Stimulated activated naive B cell treated with anti-CD40 and anti-IgM and Interleukin-4, amounts not matched to agents 10 μg/mL and 1 μg/mL and 100 μg/mL, for 72 hours (primary cell): ENCODE data around the gene PADI6.

Experiments
- ATAC-seq, 2 donors: fragments of 150-1000 bp; cut with Tn5 transposase; replicated peaks; 2 replicates each; pipeline ENCODE4 v1.10.0; 2021; ENCODE audit warnings: moderate library complexity in 1 of 2
- DNase-seq: peaks from one replicate; pipeline ENCODE4 v3.0.0; 2021
- H3K27ac Mint-ChIP-seq: one replicate; pipeline ENCODE4 v1.8.0; 2022; ENCODE audit warnings: mild to moderate bottlenecking, mixed read lengths
- H3K27me3 Mint-ChIP-seq, 2 donors: one replicate each; pipeline ENCODE4 v1.8.0; 2022; ENCODE audit warnings: mixed read lengths in 2 of 2
- H3K36me3 Mint-ChIP-seq, 2 donors: one replicate each; pipeline ENCODE4 v1.8.0; 2022; ENCODE audit warnings: mixed read lengths in 2 of 2, mild to moderate bottlenecking in 1 of 2
- H3K4me1 Mint-ChIP-seq, 2 donors: one replicate each; pipeline ENCODE4 v1.8.0; 2022; ENCODE audit warnings: mixed read lengths in 2 of 2, mild to moderate bottlenecking in 1 of 2
- H3K4me3 Mint-ChIP-seq, 2 donors: one replicate each; pipeline ENCODE4 v1.8.0; 2022; ENCODE audit warnings: mild to moderate bottlenecking in 2 of 2, mixed read lengths in 2 of 2, moderate library complexity in 1 of 2
- H3K9me3 Mint-ChIP-seq, 2 donors: one replicate each; pipeline ENCODE4 v1.8.0; 2022; ENCODE audit warnings: mixed read lengths in 2 of 2, mild to moderate bottlenecking in 1 of 2

The PADI6 gene

DNA sequence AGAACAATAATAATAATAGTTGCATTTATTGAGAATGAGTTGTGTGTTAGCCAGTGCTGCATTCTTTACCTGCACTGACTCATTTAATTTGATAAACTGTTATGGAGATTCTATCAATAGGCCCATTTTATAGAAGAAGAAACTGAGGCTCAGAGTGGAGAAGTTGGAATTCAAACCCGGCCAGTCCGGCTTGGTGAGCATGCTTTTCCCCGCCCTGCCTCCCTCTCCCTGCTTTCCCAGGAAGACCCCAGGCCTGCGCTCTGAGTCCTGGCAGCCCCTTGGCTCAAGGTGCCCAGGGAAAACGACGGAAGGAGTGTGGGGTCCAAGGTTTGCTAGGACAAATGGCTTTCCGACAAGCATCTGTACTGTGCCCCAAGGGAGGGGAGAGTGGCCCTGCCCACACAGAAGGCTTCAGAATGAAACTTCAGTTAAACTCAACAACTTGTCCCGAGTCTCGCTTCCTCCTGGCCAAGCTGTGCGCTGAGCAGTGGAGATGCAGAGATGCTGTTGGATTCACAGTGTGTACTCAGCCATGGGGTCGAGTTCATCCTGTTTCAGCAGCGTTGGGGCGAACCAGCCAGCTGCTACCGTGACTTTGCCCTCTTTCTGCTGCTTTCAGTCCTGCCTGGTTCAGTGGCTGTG lies 23.3 kb upstream of the PADI6 start:
- Mint-ChIP-seq H3K4me1 (peaks cover 8 to 27% of the 10 kb centered on the region in 2 donors), H3K9me3 (peaks cover 3 to 16% of the 10 kb centered on the region in 2 donors), H3K27me3 (peaks cover 31 to 39% of the 10 kb centered on the region in 2 donors), H3K36me3 (peaks cover 0 to 9% of the 10 kb centered on the region in 2 donors), H3K27ac (peak overlapping the region; percentile 62), H3K4me3 (no peak overlapping the region)
- peak; percentile 67 for DNase-seq
- peak; percentile 99 for ATAC-seq

DNA sequence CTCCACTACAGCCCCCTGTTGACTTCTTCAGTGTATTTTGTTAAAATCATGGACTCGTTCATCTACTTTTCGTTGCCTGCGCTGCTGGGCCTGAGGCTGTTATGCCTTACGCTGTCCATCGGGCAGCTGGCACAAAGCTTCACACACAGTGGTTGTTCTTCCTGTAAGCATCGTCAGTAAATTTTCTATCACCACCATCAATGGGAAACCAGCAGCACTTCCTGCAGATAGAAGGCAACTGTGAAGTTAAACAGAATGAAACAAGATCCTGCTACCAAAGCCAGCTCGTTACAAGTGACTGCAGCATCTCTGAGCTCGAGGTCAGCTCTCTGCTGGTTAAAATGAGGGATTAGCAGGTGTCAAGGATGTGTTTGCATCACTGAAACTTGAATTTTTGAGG lies 21.9 kb upstream of the PADI6 start:
- H3K9me3 Mint-ChIP-seq = peaks cover 1 to 7% of the 10 kb centered on the region in 2 donors

DNA sequence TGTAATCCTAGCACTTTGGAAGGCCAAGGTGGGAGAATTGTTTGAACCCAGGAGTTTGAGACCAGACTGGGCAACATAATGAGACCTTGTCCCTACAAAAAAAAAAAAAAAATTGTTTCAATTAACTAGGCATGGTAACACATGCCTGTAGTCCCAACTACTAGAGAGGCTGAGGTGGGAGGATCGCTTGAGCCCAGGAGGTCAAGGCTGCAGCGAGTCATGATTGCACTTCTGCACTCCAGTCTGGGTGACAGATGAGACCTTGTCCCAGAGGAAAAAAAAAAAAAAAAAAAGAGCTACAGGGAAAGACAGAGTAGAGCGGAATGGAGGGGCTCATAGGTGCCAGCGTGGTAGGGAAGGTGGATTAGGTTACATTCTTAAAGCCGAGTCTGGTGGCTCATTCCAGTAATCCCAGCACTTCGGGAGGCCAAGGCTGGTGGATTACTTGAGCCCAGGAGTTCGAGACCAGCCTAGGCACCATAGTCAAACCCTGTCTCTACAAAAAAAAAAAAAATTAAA lies 21.0 kb upstream of the PADI6 start:
- peaks cover 31 to 33% of the 10 kb centered on the region in 2 donors for H3K27me3 Mint-ChIP-seq

More for the DNA sequence above, 21.9 kb upstream of the PADI6 start:
- Mint-ChIP-seq H3K36me3 (peaks cover 0 to 5% of the 10 kb centered on the region in 2 donors), H3K4me3 (no peak overlapping the region), H3K27me3 (peaks cover 31 to 39% of the 10 kb centered on the region in 2 donors), H3K4me1 (peaks cover 10 to 27% of the 10 kb centered on the region in 2 donors), H3K27ac (no peak overlapping the region)
- DNase-seq (no peak), ATAC-seq (no peak)

DNA sequence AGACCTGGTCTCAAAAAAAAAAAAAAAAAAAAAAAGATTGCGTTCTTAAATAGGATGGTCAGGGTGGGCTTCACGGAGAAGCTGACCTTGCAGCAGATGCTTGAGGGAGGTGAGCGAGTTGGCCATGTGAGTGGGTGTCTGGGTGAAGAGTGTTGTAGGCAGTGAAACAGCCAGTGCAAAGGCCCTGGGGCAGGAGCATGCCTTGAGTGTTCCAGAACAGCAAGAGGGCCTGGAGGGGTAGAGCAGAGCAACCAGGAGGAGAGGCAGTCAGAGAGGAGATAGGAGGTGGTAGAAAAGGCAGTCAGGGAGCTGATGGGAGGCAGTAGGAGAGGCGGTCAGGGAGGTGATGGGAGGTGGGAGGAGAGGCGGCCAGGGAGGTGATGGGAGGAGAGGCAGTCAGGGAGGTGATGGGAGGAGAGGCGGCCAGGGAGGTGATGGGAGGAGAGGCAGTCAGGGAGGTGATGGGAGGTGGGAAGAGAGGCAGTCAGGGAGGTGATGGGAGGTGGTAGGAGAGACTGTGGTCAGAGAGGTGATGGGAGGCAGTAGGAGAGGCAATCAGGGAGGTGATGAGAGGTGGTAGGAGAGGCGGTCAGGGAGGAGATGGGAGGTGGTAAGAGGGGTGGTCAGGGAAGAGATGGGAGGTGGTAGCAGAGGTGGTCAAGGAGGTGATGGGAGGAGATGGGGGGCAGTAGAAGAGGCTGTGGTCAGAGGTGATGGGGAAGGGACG lies 20.2 kb upstream of the PADI6 start:
- H3K9me3 Mint-ChIP-seq = no peaks in the 10 kb centered on the region
- no peak for DNase-seq
- no peaks in the 10 kb centered on the region for H3K36me3 Mint-ChIP-seq
- ATAC-seq = no peak
- H3K27ac Mint-ChIP-seq = no peak overlapping the region
- H3K27me3 Mint-ChIP-seq = peaks cover 29 to 31% of the 10 kb centered on the region in 2 donors
- peaks cover 18 to 39% of the 10 kb centered on the region in 2 donors for H3K4me1 Mint-ChIP-seq
- no peak overlapping the region for H3K4me3 Mint-ChIP-seq

More for the DNA sequence above, 21.0 kb upstream of the PADI6 start:
- H3K27ac Mint-ChIP-seq = no peak overlapping the region
- H3K9me3 Mint-ChIP-seq = no peaks in the 10 kb centered on the region
- H3K4me1 Mint-ChIP-seq = peaks cover 14 to 32% of the 10 kb centered on the region in 2 donors
- ATAC-seq = no peak
- no peak for DNase-seq
- H3K36me3 Mint-ChIP-seq = no peaks in the 10 kb centered on the region
- H3K4me3 Mint-ChIP-seq = no peak overlapping the region

DNA sequence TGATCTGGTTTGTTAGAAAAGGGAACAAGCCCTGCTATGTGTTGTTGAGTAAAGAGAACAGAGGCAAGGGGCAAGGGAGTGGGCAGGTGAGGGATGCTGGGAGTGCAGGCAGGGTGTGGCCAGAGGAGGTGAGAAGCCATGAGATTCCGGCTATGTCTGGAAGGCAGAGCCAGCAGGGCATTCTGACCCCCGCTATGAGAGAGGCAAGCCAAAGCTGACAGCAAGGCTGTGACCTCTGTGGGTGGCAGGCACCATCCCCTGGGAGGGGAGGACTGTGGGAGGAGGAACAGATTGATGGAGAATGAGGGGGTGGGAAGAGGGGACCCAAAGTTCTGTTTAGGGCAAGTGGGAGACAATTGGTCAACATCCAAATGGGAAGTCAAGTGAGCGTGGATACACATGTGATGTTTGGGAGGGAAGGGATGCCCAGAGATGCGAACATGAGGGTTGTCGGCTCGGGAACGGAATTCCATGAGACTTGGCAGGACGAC lies 19.5 kb upstream of the PADI6 start:
- Mint-ChIP-seq H3K36me3 (no peaks in the 10 kb centered on the region), H3K9me3 (no peaks in the 10 kb centered on the region), H3K4me3 (no peak overlapping the region), H3K27me3 (peaks cover 27 to 31% of the 10 kb centered on the region in 2 donors), H3K27ac (peak overlapping the region; percentile 25), H3K4me1 (peaks cover 18 to 41% of the 10 kb centered on the region in 2 donors)
- ATAC-seq (no peak), DNase-seq (no peak)

DNA sequence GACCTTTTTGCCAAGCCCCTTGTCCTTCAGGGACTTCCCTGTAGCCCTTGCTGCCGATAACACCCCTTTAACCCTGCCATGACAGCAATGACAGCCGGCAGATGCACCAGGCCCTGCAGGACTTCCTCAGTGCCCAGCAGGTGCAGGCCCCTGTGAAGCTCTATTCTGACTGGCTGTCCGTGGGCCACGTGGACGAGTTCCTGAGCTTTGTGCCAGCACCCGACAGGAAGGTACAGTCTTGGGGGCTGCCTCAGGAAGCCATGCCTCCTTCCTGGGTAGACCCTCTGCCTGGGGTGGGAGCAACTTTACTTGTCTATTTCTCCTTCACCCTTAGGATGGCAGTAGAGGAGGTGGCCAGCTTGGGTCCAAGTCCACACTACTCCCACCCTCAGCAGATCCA lies 16.1 kb upstream of the PADI6 start:
- no peaks in the 10 kb centered on the region for H3K36me3 Mint-ChIP-seq

DNA sequence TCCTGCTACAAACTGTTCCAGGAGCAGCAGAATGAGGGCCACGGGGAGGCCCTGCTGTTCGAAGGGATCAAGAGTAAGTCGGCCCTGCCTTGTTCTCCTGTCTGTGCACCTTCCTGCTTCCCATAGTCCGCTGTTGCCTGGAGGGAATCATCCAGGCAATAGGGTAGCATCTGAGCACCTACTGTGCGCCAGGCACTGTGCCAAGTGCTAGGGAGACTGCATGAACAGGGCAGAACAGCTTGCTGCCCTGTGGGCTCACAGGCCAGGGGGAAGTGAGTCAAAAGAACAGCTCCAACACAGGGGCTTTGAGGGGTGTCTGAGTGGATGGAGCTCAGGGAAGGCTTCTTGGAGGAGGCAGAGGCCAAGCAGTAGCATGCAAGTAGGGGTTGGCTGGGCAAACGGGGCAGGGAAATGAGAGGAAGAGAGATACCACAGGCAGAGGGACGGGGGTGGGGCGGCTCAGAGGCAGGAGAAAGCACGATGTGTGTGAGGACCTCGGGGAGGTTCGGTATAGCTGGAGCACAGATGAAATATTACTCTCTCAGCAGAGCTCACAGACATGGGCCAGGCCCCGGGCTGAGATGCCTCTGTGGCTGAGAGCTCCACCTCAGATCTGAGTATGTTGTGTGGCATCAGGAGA lies 15.5 kb upstream of the PADI6 start:
- peaks cover 15 to 20% of the 10 kb centered on the region in 2 donors for H3K4me1 Mint-ChIP-seq
- H3K27ac Mint-ChIP-seq = no peak overlapping the region
- H3K27me3 Mint-ChIP-seq = peaks cover 11% of the 10 kb centered on the region in 2 donors
- ATAC-seq = peak; percentile 18 to 23
- H3K36me3 Mint-ChIP-seq = no peaks in the 10 kb centered on the region
- DNase-seq = no peak
- H3K9me3 Mint-ChIP-seq = no peaks in the 10 kb centered on the region
- H3K4me3 Mint-ChIP-seq = peak overlapping the region; percentile 22 to 40

More for the DNA sequence above, 16.1 kb upstream of the PADI6 start:
- no peaks in the 10 kb centered on the region for H3K9me3 Mint-ChIP-seq
- H3K27ac Mint-ChIP-seq = no peak overlapping the region
- peaks cover 13% of the 10 kb centered on the region in 2 donors for H3K27me3 Mint-ChIP-seq
- peak overlapping the region; percentile 22 to 40 for H3K4me3 Mint-ChIP-seq
- peaks cover 15 to 20% of the 10 kb centered on the region in 2 donors for H3K4me1 Mint-ChIP-seq
- peak; percentile 7 for DNase-seq
- peak; percentile 86 to 91 for ATAC-seq

DNA sequence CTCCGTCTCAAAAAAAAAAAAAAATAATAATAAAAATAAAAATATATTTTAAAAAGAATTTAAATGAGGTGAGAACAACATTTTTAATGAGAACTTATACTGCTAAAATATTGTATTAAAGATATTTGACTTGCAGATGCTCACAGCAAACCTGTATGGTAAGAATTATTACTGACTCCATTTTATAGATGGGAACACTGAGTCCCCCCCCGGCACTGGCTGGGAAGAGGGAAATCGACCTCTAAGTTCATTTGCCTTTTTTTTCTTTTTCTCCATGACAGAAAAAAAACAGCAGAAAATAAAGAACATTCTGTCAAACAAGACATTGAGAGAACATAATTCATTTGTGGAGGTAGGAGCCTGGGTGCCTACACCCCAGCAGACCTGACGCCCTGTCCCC lies 13.4 kb upstream of the PADI6 start:
- Mint-ChIP-seq H3K27me3 (no peaks in the 10 kb centered on the region), H3K9me3 (no peaks in the 10 kb centered on the region), H3K27ac (no peak overlapping the region), H3K36me3 (no peaks in the 10 kb centered on the region), H3K4me1 (peaks cover 12 to 14% of the 10 kb centered on the region in 2 donors), H3K4me3 (no peak overlapping the region)
- DNase-seq = no peak
- ATAC-seq = no peak

DNA sequence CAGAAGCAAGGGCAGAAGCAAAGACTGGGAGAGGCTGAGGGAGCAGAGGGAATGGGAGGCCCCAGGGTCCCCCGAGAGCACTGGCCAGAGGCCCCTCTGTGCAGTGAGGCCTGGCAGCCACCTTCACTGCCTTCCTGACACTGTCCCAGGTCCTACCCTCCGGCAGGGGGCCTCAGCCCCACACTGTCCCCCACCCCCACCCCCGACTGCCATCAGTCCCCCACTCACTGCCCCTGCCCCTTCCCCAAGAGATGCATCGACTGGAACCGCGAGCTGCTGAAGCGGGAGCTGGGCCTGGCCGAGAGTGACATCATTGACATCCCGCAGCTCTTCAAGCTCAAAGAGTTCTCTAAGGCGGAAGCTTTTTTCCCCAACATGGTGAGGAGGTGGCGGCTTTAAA lies 13.0 kb upstream of the PADI6 start:
- Mint-ChIP-seq H3K36me3 (no peaks in the 10 kb centered on the region), H3K9me3 (no peaks in the 10 kb centered on the region), H3K4me3 (no peak overlapping the region), H3K4me1 (peaks cover 12 to 14% of the 10 kb centered on the region in 2 donors), H3K27ac (no peak overlapping the region), H3K27me3 (no peaks in the 10 kb centered on the region)
- DNase-seq (no peak), ATAC-seq (no peak)

DNA sequence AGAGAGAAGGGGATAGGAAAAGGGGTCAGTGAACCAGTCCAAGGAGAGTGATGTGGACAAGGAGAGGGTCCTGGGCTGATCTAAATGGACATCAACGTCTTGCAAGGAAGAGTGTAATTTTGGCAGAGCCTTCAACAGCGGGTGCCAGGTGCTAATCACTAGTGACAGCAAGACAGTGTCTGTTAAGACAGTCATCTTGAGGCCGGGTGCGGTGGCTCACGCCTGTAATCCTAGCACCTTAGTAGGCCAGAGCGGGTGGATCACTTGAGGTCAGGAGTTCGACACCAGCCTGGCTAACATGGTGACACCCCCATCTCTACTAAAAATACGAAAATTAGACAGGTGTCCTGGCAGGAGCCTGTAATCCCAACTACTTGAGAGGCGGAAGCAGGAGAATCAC lies 12.2 kb upstream of the PADI6 start:
- peaks cover 11 to 14% of the 10 kb centered on the region in 2 donors for H3K4me1 Mint-ChIP-seq
- DNase-seq (no peak), ATAC-seq (no peak)
- H3K27ac Mint-ChIP-seq = no peak overlapping the region
- H3K36me3 Mint-ChIP-seq = no peaks in the 10 kb centered on the region
- H3K27me3 Mint-ChIP-seq = no peaks in the 10 kb centered on the region
- H3K9me3 Mint-ChIP-seq = no peaks in the 10 kb centered on the region
- H3K4me3 Mint-ChIP-seq = no peak overlapping the region

DNA sequence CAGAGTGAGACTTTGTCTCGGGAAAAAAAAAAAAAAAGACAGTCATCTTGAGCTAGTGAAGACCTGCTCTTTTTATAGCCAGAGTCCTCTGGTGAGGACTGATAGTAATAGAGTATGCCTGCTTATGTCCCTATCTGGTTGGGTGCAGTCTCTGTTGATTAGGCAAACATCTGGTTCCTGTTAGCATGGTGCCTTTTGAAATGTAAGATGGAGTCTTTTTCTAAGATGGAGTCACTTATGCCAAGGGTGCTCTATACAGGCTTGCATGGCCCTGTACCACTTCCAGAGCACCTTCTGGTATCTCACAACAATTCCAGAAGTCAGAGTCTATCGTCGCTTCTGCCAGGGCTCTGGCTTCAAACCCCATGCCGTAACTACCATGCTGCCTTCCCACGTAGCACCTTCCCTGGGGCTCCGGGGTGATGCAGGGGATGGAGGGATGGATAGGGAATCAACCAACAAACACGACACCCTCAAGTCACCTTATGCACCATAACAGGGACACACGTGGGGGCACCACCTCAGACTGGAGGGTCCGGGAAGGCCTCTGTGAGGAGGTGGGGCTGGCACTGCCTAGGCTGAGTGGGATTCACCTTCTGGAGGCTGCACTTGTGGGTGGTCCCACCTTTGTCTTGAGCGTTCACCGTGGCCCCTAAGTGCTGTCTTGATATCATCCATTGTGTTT lies 11.6 kb upstream of the PADI6 start:
- Mint-ChIP-seq H3K27ac (no peak overlapping the region), H3K4me1 (peaks cover 11 to 19% of the 10 kb centered on the region in 2 donors), H3K36me3 (no peaks in the 10 kb centered on the region), H3K9me3 (no peaks in the 10 kb centered on the region), H3K27me3 (peaks cover 0 to under 1% of the 10 kb centered on the region in 2 donors), H3K4me3 (no peak overlapping the region)
- ATAC-seq (no peak), DNase-seq (no peak)

DNA sequence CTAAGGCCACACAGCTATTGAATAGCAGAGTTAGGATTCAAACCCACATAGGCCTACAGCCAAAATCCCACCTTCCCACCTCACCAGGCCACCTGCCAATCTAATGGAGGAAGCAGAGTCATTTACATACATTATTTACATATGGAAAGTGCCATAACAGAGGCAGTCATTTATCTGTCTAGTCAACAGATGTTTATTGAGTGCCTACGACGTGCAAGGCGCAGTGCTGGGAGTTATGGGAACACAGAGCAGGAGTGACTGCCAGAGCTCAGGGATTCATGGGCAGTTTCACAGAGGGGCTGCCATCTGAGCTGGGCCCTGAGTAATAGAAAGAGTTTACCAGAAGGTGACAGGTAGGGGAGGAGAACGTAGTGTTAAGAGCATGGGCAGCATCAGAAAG lies 10.3 kb upstream of the PADI6 start:
- ATAC-seq (no peak), DNase-seq (no peak)
- H3K9me3 Mint-ChIP-seq = no peaks in the 10 kb centered on the region
- peaks cover 3 to 9% of the 10 kb centered on the region in 2 donors for H3K4me1 Mint-ChIP-seq
- H3K27ac Mint-ChIP-seq = no peak overlapping the region
- H3K4me3 Mint-ChIP-seq = no peak overlapping the region
- no peaks in the 10 kb centered on the region for H3K36me3 Mint-ChIP-seq
- peaks cover 0 to 5% of the 10 kb centered on the region in 2 donors for H3K27me3 Mint-ChIP-seq

DNA sequence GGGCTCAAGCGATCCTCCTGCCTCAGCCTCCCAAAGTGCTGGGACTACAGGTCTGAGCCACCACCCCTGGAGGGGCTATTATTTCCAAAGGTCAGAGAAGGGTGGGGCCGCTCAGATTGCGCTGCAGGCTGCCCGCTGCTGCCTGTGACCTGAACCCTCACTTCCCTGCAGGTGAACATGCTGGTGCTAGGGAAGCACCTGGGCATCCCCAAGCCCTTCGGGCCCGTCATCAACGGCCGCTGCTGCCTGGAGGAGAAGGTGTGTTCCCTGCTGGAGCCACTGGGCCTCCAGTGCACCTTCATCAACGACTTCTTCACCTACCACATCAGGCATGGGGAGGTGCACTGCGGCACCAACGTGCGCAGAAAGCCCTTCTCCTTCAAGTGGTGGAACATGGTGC lies 8.6 kb upstream of the PADI6 start:
- H3K9me3 Mint-ChIP-seq = no peaks in the 10 kb centered on the region
- no peak overlapping the region for H3K4me3 Mint-ChIP-seq
- H3K4me1 Mint-ChIP-seq = peaks cover 2 to 7% of the 10 kb centered on the region in 2 donors
- H3K27ac Mint-ChIP-seq = no peak overlapping the region
- ATAC-seq = no peak
- H3K27me3 Mint-ChIP-seq = peaks cover 4 to 5% of the 10 kb centered on the region in 2 donors
- no peak for DNase-seq
- H3K36me3 Mint-ChIP-seq = no peaks in the 10 kb centered on the region

DNA sequence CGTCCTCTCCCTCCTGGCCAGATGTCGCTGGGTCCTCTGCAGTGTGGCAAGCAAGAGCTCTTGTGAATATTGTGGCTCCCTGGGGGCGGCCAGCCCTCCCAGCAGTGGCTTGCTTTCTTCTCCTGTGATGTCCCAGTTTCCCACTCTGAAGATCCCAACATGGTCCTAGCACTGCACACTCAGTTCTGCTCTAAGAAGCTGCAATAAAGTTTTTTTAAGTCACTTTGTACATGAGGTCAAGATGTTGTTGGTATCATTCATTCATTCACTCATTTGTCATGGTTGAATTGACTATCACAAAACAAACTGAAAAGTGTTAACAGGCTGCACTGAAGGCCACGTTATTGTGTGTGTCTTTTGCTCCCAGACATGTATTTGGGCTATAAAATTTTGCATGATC lies 8.2 kb upstream of the PADI6 start:
- Mint-ChIP-seq H3K9me3 (no peaks in the 10 kb centered on the region), H3K36me3 (no peaks in the 10 kb centered on the region), H3K4me3 (no peak overlapping the region), H3K27ac (no peak overlapping the region), H3K4me1 (peaks cover 2 to 7% of the 10 kb centered on the region in 2 donors), H3K27me3 (peaks cover 4 to 5% of the 10 kb centered on the region in 2 donors)
- ATAC-seq (no peak), DNase-seq (no peak)
